ENCODE data around the gene PIK3R4.

Gene PIK3R4

GRCh38 chr3:130746246-130747039, at the start of gene PIK3R4:
Gene PIK3R4, minus strand, starts transcription at chr3:130746829. Its CDS starts 1,611 bp downstream, at chr3:130745218.
- DNase-seq (ENCODE audit: low read depth): peak; percentile 91

DNA sequence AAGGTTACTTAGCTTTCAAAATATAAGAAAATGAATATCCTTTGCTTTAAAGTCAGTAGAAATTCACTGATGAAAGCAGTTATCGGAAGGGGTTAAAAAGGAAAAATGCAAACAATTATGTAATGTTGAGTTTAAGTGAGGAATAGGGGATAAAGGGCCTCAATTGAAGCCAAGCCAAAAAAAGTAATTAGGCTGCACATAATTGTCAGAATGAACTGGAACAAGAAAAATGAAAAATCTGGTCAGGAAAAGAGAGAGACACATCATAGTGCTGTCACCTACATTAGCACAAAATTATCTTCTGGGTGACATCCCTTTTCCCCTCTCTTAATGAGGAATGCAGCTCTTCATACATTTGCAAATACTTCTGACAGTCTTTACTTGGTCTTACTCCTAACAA, 48.8 kb upstream of the PIK3R4 start:
- no peak for DNase-seq (ENCODE audit: low read depth)

GRCh38 chr3:130792246-130792645, 45.6 kb upstream of the PIK3R4 start:
- no peak for DNase-seq (ENCODE audit: low read depth)

- no peak for DNase-seq (ENCODE audit: low read depth)
Measured at GRCh38 chr3:130789782-130790322, 43.2 kb upstream of the PIK3R4 start.

- DNase-seq (ENCODE audit: low read depth): no peak
Measured at GRCh38 chr3:130787422-130788068, 40.9 kb upstream of the PIK3R4 start.

DNA sequence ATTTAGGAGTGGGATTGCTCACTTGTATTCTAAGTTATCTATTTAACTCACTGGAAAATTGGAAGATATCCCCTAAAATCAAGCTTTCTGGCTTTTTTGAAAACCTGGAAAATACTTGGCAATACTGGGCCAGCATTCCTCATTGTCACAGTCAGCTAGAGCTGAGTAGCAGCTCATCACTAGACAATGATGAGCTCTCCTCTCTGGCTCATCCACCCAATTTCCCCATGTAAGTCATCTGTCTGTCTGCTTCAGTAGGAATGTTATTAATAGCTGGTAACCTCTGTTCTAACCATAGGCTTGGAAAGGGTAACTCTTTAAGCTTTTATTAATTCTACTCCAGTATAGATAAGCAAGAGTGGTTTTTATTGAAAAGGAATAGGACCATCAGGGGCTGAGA, 39.7 kb upstream of the PIK3R4 start:
- no peak for DNase-seq (ENCODE audit: low read depth)

GRCh38 chr3:130783629-130784028, 37.0 kb upstream of the PIK3R4 start:
- no peak for DNase-seq (ENCODE audit: low read depth)

DNA sequence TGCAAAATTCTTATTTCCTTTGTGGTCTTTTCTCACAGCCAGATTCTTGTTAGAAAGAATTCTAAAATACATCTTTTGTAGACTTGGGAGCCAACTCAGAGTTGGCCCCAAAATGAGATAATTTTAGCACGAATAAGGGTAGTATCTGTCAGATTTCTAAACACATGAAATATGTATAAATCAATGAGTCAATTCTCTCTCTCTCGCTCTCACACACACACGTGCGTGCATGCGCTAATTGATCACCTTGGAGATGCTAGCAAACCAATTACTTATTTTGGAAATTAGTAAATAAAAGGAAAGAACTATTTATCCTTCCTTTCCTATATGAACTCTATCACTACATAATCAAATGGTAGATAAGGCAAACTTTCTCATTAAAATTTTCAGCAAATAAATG, 32.9 kb upstream of the PIK3R4 start:
- DNase-seq (ENCODE audit: low read depth): no peak

- no peak for DNase-seq (ENCODE audit: low read depth)
Measured at GRCh38 chr3:130779031-130779430, 32.4 kb upstream of the PIK3R4 start.

DNA sequence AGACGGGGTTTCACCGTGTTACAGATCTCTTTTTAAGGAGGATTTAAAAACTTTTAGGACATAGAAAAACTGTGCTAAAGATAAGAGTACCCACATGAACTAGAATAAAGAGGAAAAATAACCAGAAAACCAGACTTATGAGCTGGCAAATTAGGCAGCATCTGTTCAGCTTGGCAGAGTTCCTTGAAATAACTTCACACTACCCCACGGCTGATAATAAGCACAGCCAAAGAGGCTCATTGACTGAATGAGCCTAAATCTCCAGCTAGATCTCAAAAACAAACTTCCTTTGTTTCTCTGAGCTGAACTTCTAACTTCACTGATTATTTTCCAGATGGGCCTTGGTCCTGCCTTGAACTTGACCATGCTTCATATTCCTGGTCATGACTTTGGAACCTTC, 26.7 kb upstream of the PIK3R4 start:
- no peak for DNase-seq (ENCODE audit: low read depth)

DNA sequence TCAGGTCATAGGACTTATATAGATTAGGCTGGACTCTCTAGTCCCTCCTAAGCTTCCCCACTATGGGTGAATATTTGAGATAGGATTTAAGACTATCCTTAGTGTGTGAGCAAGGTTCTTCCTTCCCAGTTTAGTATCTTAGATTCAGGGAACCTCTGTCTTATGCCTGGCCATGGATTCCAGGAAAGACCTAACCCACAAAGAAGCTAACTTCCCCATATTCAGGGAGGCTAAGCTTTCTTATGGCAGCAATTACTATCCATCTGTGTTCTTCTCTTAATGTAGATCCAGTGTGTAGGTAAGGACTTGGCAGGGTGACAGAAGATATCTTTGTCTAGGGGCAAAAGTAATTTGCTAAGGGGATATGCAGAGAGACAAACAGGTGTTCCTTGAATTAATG, 25.5 kb upstream of the PIK3R4 start:
- no peak for DNase-seq (ENCODE audit: low read depth)

GRCh38 chr3:130770644-130771043, 24.0 kb upstream of the PIK3R4 start:
- DNase-seq (ENCODE audit: low read depth): no peak

GRCh38 chr3:130761730-130762311, 15.2 kb upstream of the PIK3R4 start:
- DNase-seq (ENCODE audit: low read depth): no peak

DNA sequence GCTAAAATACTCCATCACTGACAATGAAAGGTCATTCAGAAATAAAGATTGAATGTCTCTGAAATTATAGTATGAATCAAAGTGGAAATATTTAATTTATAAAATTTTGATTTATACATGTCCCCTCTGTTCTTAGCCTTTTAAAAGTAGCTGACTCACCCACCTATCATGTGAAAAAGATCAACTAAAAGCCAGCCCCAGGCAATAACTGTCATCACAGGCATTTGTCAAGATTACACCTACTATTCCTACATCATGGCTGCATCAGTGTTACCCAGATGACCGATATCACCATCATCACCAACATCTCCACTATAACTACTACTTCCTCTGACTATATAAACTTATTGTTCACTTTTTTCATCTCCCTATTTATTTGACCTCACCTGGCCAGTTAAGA, 14.3 kb upstream of the PIK3R4 start:
- no peak for DNase-seq (ENCODE audit: low read depth)

DNA sequence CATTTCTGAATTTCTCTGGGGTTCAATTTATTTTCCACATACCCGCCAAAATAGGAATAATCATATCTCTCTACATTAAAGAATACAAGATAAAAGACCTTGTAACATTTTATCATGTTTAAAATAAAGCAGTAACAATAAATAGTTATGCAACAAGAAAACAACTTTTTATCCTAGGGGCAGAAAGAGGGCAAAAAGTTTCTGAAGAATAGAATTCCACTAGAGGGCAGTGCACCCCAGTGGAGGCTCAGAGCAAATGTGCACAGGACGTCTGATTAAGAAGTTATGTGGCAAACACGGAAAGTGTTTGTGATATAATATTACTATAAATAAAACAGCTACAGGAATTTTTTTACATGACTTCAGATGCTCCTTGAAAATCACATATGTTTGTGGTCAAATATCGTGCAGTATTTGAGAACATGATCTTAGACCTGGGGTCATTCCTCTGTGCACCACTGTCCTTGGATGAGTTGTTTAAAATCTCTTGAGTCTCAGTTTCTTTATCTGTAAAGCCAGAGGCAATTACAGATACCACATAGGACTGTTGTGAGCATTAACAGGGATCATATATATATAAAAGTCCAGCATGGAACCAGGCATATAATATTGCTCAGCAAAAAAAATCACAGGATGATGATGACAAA, 13.2 kb upstream of the PIK3R4 start:
- peak; percentile 14 for DNase-seq (ENCODE audit: low read depth)

DNA sequence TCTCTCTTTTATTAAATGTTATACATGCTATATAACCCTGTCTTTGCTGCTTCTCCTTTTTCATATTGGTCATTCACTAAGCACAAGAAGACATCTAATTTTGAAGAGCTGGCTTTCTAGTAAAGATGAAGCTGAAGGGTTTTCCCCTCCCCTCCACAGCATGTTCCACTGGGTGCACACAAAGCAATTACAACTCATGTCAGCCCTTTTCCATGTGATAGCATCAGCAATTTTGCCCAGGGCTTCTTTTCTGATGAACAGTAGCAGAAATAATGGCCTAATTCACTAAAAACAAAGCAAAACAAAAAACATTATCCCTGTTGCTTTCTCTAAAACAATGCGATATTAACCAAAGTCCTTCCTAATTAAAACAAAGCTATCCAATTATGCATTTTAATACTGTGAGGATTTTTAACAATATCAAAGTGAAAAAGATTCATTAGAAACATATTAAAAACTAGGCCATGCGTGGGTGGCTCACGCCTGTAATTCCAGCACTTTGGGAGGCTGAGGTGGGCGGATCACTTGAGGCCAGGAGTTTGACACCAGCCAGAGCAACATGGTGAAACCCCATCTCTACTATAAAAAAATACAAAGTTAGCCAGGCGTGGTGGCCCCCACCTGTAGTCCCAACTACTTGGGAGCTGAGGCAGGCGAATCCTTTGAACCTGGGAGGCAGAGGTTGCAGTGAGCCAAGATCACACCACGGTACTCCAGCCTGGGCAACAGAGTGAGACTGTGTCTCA, 12.2 kb upstream of the PIK3R4 start:
- no peak for DNase-seq (ENCODE audit: low read depth)

DNA sequence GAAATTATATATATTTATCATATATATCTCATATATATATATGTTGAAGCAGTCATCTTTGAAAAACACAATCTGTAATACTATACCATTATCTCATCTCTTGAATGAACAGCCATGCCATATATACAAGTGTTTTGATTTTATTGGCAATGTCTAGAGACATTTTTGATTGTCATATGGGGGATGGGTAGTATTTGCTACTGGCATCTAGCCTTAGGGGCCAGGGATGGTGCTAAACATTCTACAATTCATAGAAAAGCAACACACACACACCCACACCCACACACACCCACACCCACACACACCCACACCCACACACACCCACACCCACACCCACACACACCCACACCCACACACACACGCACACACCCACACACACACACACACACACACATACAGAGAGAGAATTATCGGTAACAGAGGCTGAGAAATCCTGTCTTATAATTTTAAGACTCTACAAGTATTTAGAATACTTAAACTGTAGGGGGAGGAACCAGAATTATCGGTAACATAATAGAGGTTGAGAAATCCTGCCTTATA, 11.1 kb upstream of the PIK3R4 start:
- no peak for DNase-seq (ENCODE audit: low read depth)

- no peak for DNase-seq (ENCODE audit: low read depth)
Measured at GRCh38 chr3:130755666-130756065, 9.0 kb upstream of the PIK3R4 start.

DNA sequence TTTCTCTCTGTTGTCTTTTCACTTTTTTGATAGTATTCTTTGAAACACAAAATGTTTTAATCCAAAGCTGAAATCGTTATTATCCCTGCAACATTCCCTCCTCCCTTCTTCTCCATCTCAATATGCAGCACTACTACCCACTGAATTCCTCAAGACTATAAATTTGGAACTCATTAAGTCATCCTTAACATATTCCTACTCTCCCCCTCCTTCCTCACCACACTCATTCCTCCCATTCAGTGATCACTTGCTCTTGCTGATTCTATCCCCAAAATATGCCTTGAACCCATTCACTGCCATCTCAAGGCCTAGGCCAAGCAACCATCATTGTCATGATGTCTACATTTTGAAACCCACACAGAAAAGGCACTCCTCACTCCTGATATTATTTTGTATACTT, 2.4 kb upstream of the PIK3R4 start:
- no peak for DNase-seq (ENCODE audit: low read depth)

DNA sequence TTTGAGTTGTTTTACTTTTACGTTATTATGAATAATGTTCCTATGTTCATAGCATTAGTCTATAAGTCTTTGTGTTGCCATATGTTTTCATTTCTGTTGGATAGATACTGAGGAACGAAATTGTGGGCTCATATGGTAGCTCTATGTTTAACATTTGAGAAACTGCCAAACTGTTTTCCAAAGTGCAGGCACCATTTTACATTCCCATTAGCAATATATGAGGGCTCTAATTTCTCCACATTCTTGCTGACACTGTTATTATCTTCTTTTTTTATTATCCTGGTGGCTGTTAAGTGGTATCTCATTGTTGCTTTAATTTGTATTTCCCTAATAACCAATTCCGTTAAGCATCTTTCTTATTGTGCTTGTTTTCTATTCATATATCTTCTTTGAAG, 1.8 kb upstream of the PIK3R4 start:
- no peak for DNase-seq (ENCODE audit: low read depth)

DNA sequence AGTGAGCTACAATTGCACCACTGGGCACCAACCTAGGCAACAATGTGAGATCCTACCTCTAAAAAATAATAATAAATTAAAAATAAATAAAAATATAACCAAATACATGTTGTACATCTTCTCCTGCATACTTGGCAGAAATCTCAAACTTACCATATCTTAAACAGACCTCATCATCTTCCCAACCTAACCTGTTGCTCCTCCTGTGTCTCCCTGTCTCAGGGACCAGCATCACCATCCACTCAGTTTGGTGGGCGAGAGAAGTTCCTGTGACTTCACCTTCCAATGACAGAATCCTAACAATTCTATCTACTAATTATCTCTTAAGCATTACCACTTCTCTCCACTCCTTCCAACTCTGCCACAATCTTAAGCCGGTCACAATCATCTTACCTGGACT, 3.3 kb downstream of the PIK3R4 start:
- DNase-seq (ENCODE audit: low read depth): no peak
